Measurements from ENCODE around the gene MFAP2.

Gene MFAP2

GRCh38 chr1:17007121-17007520, 26.7 kb upstream of the MFAP2 start:
- DNase-seq: no peak

- no peak for DNase-seq
These were observed 24.9 kb upstream of the MFAP2 start for GRCh38 chr1:17005365-17005740.

- DNase-seq: no peak
These were observed 24.3 kb upstream of the MFAP2 start for GRCh38 chr1:17004466-17005364.

- DNase-seq: no peak
These were observed 22.1 kb upstream of the MFAP2 start for GRCh38 chr1:17002524-17002902.

GRCh38 chr1:17001760-17002523, 21.5 kb upstream of the MFAP2 start:
- DNase-seq: no peak

GRCh38 chr1:16999863-17000262, 19.4 kb upstream of the MFAP2 start:
- no peak for DNase-seq

- no peak for DNase-seq
These were observed 18.2 kb upstream of the MFAP2 start for GRCh38 chr1:16998589-16998988.

GRCh38 chr1:16996845-16997244, 16.4 kb upstream of the MFAP2 start:
- no peak for DNase-seq

- no peak for DNase-seq
These were observed 13.2 kb upstream of the MFAP2 start for GRCh38 chr1:16993521-16994038.

- DNase-seq: no peak
These were observed 12.3 kb upstream of the MFAP2 start for GRCh38 chr1:16992675-16993074.

- no peak for DNase-seq
These were observed 11.7 kb upstream of the MFAP2 start for GRCh38 chr1:16992102-16992501.

GRCh38 chr1:16991571-16991970, 11.2 kb upstream of the MFAP2 start:
- DNase-seq: no peak

GRCh38 chr1:16989676-16990391, 9.4 kb upstream of the MFAP2 start:
- no peak for DNase-seq

- DNase-seq: no peak
These were observed 7.8 kb upstream of the MFAP2 start for GRCh38 chr1:16988210-16988609.

- DNase-seq: no peak
These were observed 6.5 kb upstream of the MFAP2 start for GRCh38 chr1:16986962-16987361.

- no peak for DNase-seq
These were observed 6.1 kb upstream of the MFAP2 start for GRCh38 chr1:16986560-16986959.

- no peak for DNase-seq
These were observed 5.7 kb upstream of the MFAP2 start for GRCh38 chr1:16986113-16986512.

GRCh38 chr1:16984717-16985116, 4.3 kb upstream of the MFAP2 start:
- no peak for DNase-seq

GRCh38 chr1:16983649-16984048, 3.2 kb upstream of the MFAP2 start:
- no peak for DNase-seq

- no peak for DNase-seq
These were observed 2.5 kb upstream of the MFAP2 start for GRCh38 chr1:16982902-16983301.

GRCh38 chr1:16981269-16981849, 939 bp upstream of the MFAP2 start:
- no peak for DNase-seq

GRCh38 chr1:16979475-16980327, 719 bp downstream of the MFAP2 start:
- no peak for DNase-seq

Measured in CD4-positive, alpha-beta T cell treated with Interleukin-6 for 4 hours (primary cell).